Prostate gland (tissue), 2 donors: ENCODE results near the gene ANXA6.

ENCODE experiments used
- POLR2A ChIP-seq: fragments of 450-650 bp; IDR thresholded peaks from one replicate; pipeline ENCODE4 v1.6.1; 2016; ENCODE audit warnings: antibody characterized with exemption, mild to moderate bottlenecking
- TF ChIP-seq, protein P1 (sequence below), 4 experiments: fragments of 200-600 bp in 2 of 4; fragments of 450-650 bp in 2 of 4; sonication (generic) in 2 of 4; IDR thresholded peaks; 1 replicate in 3 of 4; 2 replicates in 1 of 4; pipeline ENCODE4 v1.5.1; 2016 to 2019; ENCODE audit warnings: antibody characterized with exemption in 4 of 4, mild to moderate bottlenecking in 2 of 4, moderate library complexity in 2 of 4

DNA sequence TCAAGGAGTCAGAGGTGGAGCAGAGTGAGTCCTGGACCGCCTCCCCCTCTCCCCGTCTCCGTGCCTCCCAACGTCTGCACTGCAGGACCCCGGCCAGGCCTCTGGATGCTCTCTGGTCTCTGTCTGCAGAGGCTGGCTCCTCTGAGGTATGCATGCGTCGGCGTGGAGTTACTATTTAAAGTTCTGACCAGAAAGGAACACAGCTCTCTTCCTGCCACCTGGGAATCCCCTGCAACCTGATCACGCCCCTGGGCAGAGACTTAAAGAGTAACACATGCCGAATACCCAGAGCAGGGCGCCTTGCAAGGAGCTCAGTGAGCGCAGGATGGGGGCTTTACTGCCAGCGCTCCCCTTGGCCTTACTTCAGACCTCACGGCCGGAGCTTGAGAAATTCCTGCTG is 16.0 kb downstream of the ANXA6 start:
- TF ChIP-seq, protein P1, sequence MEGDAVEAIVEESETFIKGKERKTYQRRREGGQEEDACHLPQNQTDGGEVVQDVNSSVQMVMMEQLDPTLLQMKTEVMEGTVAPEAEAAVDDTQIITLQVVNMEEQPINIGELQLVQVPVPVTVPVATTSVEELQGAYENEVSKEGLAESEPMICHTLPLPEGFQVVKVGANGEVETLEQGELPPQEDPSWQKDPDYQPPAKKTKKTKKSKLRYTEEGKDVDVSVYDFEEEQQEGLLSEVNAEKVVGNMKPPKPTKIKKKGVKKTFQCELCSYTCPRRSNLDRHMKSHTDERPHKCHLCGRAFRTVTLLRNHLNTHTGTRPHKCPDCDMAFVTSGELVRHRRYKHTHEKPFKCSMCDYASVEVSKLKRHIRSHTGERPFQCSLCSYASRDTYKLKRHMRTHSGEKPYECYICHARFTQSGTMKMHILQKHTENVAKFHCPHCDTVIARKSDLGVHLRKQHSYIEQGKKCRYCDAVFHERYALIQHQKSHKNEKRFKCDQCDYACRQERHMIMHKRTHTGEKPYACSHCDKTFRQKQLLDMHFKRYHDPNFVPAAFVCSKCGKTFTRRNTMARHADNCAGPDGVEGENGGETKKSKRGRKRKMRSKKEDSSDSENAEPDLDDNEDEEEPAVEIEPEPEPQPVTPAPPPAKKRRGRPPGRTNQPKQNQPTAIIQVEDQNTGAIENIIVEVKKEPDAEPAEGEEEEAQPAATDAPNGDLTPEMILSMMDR (IDR thresholded peaks at IDR 0.05), result no peak
- TF ChIP-seq POLR2A, result no peak
